Neural crest cell (in vitro differentiated cells): ENCODE data around the gene SRSF10. TPM values are rescaled to one million over a fixed set of nuclear protein-coding genes. Genes with fewer than 3 reads are reported as not detected.

ENCODE experiments used
- DNase-seq: peaks from one replicate; pipeline ENCODE4 v3.0.0; 2021; ENCODE audit warnings: low read depth, mixed read lengths, low spot score
- H3K27ac Mint-ChIP-seq: one replicate; pipeline ENCODE4 v1.8.0; 2021; ENCODE audit warnings: mild to moderate bottlenecking, mixed read lengths; ENCODE audit not compliant: unreplicated experiment
- H3K27me3 Mint-ChIP-seq: 2 replicates; pipeline ENCODE4 v1.8.0; 2021; ENCODE audit warnings: low read depth, mild to moderate bottlenecking, mixed read lengths
- H3K36me3 Mint-ChIP-seq: 2 replicates; pipeline ENCODE4 v1.8.0; 2021; ENCODE audit warnings: low read depth, mild to moderate bottlenecking, mixed read lengths
- H3K4me1 Mint-ChIP-seq: 2 replicates; pipeline ENCODE4 v1.8.0; 2021; ENCODE audit warnings: mixed read lengths
- H3K4me3 Mint-ChIP-seq: one replicate; pipeline ENCODE4 v1.8.0; 2021; ENCODE audit warnings: mild to moderate bottlenecking, mixed read lengths
- H3K9me3 Mint-ChIP-seq: 2 replicates; pipeline ENCODE4 v1.8.0; 2021; ENCODE audit warnings: mixed read lengths
- CTCF ChIP-seq: fragments of 200-600 bp; sonication (generic); conservative IDR thresholded peaks from 2 replicates; pipeline ENCODE4 v1.5.0; 2021; ENCODE audit warnings: antibody characterized with exemption, mild to moderate bottlenecking
- total RNA-seq: library from RNA; stranded (reverse); gene quantifications from 2 replicates; pipeline ENCODE4 v1.2.1, GENCODE V29; 2021

SRSF10 gene
- total RNA-seq, 1 donor from 2014 or later = 228 TPM

DNA sequence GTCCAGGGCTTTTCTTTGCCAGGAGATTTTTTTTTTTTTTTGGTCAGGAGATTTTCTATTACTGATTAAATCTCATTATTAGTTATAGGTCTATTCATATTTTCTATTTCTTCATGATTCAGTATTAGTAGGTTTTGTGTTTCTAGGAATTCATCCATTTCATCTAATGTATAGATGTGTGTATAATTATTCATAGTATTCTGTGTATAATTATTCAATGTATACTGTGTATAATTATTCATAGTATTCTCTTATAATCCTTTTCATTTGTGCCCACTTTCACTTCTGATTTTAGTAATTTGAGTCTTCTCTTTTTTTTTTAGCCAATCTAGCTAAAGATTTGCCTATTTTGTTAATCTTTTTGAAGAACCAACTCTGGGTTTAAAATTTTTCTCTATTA lies 32.8 kb downstream of the SRSF10 start:
- Mint-ChIP-seq H3K4me1 (no peaks in the 10 kb centered on the region), H3K27me3 (peaks cover 22% of the 10 kb centered on the region), H3K27ac (no peak overlapping the region), H3K36me3 (peaks cover 2% of the 10 kb centered on the region), H3K9me3 (peaks cover 6% of the 10 kb centered on the region), H3K4me3 (no peak overlapping the region)
- no peak for DNase-seq
- no peak for TF ChIP-seq CTCF

GRCh38 chr1:23936481-23937176 lies 43.5 kb downstream of the SRSF10 start:
- Mint-ChIP-seq H3K4me3 (no peak overlapping the region), H3K27ac (no peak overlapping the region)

GRCh38 chr1:23931491-23931880 lies 48.6 kb downstream of the SRSF10 start:
- peaks cover 11% of the 10 kb centered on the region for H3K27me3 Mint-ChIP-seq
- no peaks in the 10 kb centered on the region for H3K36me3 Mint-ChIP-seq
- DNase-seq = no peak
- H3K4me3 Mint-ChIP-seq = no peak overlapping the region
- no peaks in the 10 kb centered on the region for H3K9me3 Mint-ChIP-seq
- no peak for TF ChIP-seq CTCF
- no peak overlapping the region for H3K27ac Mint-ChIP-seq
- H3K4me1 Mint-ChIP-seq = peaks cover under 1% of the 10 kb centered on the region

More at GRCh38 chr1:23936481-23937176, 43.5 kb downstream of the SRSF10 start:
- no peak for TF ChIP-seq CTCF
- Mint-ChIP-seq H3K27me3 (peaks cover 2% of the 10 kb centered on the region), H3K9me3 (no peaks in the 10 kb centered on the region), H3K36me3 (no peaks in the 10 kb centered on the region), H3K4me1 (peaks cover 8% of the 10 kb centered on the region)
- no peak for DNase-seq

GRCh38 chr1:23930861-23931490 lies 49.2 kb downstream of the SRSF10 start:
- no peak for DNase-seq
- no peak for TF ChIP-seq CTCF
- no peaks in the 10 kb centered on the region for H3K9me3 Mint-ChIP-seq
- no peak overlapping the region for H3K27ac Mint-ChIP-seq
- no peak overlapping the region for H3K4me3 Mint-ChIP-seq
- H3K36me3 Mint-ChIP-seq = no peaks in the 10 kb centered on the region
- H3K27me3 Mint-ChIP-seq = peaks cover 11% of the 10 kb centered on the region
- no peaks in the 10 kb centered on the region for H3K4me1 Mint-ChIP-seq

GRCh38 chr1:23930270-23930669 lies 49.9 kb downstream of the SRSF10 start:
- Mint-ChIP-seq H3K9me3 (no peaks in the 10 kb centered on the region), H3K4me1 (no peaks in the 10 kb centered on the region), H3K27ac (no peak overlapping the region), H3K27me3 (peaks cover 11% of the 10 kb centered on the region), H3K4me3 (no peak overlapping the region), H3K36me3 (no peaks in the 10 kb centered on the region)
- no peak for TF ChIP-seq CTCF
- DNase-seq = no peak
